OCI-LY7 (cell line): ENCODE measurements around the gene AHCY. TPM values are rescaled to one million over a fixed set of nuclear protein-coding genes. Genes with fewer than 3 reads are reported as not detected.

Experiments used
- BruUV-seq: library from RNA; stranded (reverse); fragments of 400-500 nt; replicated peaks from 2 replicates; lab custom pipeline; 2021; lab: Mats Ljungman, UMichigan
- CTCF ChIA-PET: fragments of 300-600 bp; sonication (Branson Sonifier 250); formaldehyde crosslinking; loops from one replicate; lab custom pipeline; 2022; ENCODE audit warnings: antibody characterized with exemption; ENCODE audit not compliant: unreplicated experiment; lab: Charles Lee
- POLR2A ChIA-PET: fragments of 300-600 bp; sonication (Branson Sonifier 250); formaldehyde crosslinking; loops from one replicate; lab custom pipeline; 2022; ENCODE audit warnings: antibody characterized with exemption; lab: Charles Lee
- DNase-seq: peaks from one replicate; pipeline ENCODE4 v3.0.0-alpha.2; 2015; ENCODE audit warnings: low spot score
- H2AFZ ChIP-seq: fragments of 200-600 bp; sonication (generic), shearing (Covaris generic); 2 replicates; pipeline ENCODE4 v1.6.1; 2014; ENCODE audit warnings: mild to moderate bottlenecking, antibody characterized with exemption, low read length, moderate library complexity
- H3K27ac ChIP-seq: fragments of 200-600 bp; sonication (generic); 2 replicates; pipeline ENCODE4 v1.5.1; 2014; ENCODE audit warnings: mixed run types, low read depth, mild to moderate bottlenecking, moderate library complexity, low read length, inconsistent platforms; ENCODE audit not compliant: poor library complexity, severe bottlenecking
- H3K36me3 ChIP-seq: fragments of 200-600 bp; sonication (generic); 2 replicates; pipeline ENCODE4 v1.6.1; 2014; ENCODE audit warnings: mild to moderate bottlenecking, antibody characterized with exemption, low read length, moderate library complexity, mixed read lengths; ENCODE audit not compliant: insufficient read depth
- H3K4me1 ChIP-seq: fragments of 200-600 bp; sonication (generic); 2 replicates; pipeline ENCODE4 v1.5.1; 2014; ENCODE audit warnings: mild to moderate bottlenecking, low read length; ENCODE audit not compliant: insufficient read depth, poor library complexity, severe bottlenecking
- H3K4me2 ChIP-seq: fragments of 200-600 bp; sonication (generic); 2 replicates; pipeline ENCODE4 v1.6.1; 2014; ENCODE audit warnings: mild to moderate bottlenecking, low read length
- H3K4me3 ChIP-seq: fragments of 200-600 bp; sonication (generic); 2 replicates; pipeline ENCODE4 v1.5.1; 2014; ENCODE audit warnings: mild to moderate bottlenecking, low read depth, low read length; ENCODE audit not compliant: poor library complexity, severe bottlenecking
- H3K79me2 ChIP-seq: fragments of 200-600 bp; sonication (generic); 2 replicates; pipeline ENCODE4 v1.6.1; 2016; ENCODE audit warnings: low read depth, mild to moderate bottlenecking, low read length, moderate library complexity, mixed read lengths; ENCODE audit not compliant: insufficient read depth
- H3K9me2 ChIP-seq: fragments of 200-600 bp; sonication (generic); 2 replicates; pipeline ENCODE4 v1.6.1; 2016; ENCODE audit warnings: mild to moderate bottlenecking, low read length, mixed read lengths; ENCODE audit not compliant: insufficient read depth
- H3K9me3 ChIP-seq: fragments of 200-600 bp; sonication (generic); 2 replicates; pipeline ENCODE4 v1.6.1; 2014; ENCODE audit warnings: mild to moderate bottlenecking, mixed run types, low read length, mixed read lengths
- H4K20me1 ChIP-seq: fragments of 200-600 bp; sonication (generic); 2 replicates; pipeline ENCODE4 v1.6.1; 2014; ENCODE audit warnings: mild to moderate bottlenecking, antibody characterized with exemption, low read length, moderate library complexity, mixed read lengths; ENCODE audit not compliant: insufficient read depth
- EZH2phosphoT487 ChIP-seq: fragments of 200-600 bp; sonication (generic); IDR thresholded peaks from 2 replicates; pipeline ENCODE4 v1.6.1; 2018; ENCODE audit warnings: low read depth, borderline replicate concordance, mild to moderate bottlenecking, mixed run types, antibody characterized with exemption, low read length, moderate library complexity, mixed read lengths
- intact Hi-C: fragments of 100-400 bp; cut with micrococcal nuclease; formaldehyde crosslinking; loops from one replicate; pipeline ENCODE4 v1.10.0; 2022; ENCODE audit not compliant: unreplicated experiment
- total RNA-seq, 2 experiments: library from RNA; depleted of rRNA in 1 of 2; stranded (reverse); fragments of >200 nt in 1 of 2; shearing (Covaris generic) in 1 of 2; gene quantifications; 2 replicates each; pipeline ENCODE4 v1.2.3, GENCODE V29; 2014 to 2022
- TF ChIP-seq, protein P1 (sequence below): fragments of 200-600 bp; sonication (generic); conservative IDR thresholded peaks from 2 replicates; pipeline ENCODE4 v1.5.1; 2014; ENCODE audit warnings: mild to moderate bottlenecking, antibody characterized with exemption, low read length, moderate library complexity, mixed read lengths

Gene AHCY
- total RNA-seq, 2 experiments from 2014 or later = 133 to 218 TPM

DNA sequence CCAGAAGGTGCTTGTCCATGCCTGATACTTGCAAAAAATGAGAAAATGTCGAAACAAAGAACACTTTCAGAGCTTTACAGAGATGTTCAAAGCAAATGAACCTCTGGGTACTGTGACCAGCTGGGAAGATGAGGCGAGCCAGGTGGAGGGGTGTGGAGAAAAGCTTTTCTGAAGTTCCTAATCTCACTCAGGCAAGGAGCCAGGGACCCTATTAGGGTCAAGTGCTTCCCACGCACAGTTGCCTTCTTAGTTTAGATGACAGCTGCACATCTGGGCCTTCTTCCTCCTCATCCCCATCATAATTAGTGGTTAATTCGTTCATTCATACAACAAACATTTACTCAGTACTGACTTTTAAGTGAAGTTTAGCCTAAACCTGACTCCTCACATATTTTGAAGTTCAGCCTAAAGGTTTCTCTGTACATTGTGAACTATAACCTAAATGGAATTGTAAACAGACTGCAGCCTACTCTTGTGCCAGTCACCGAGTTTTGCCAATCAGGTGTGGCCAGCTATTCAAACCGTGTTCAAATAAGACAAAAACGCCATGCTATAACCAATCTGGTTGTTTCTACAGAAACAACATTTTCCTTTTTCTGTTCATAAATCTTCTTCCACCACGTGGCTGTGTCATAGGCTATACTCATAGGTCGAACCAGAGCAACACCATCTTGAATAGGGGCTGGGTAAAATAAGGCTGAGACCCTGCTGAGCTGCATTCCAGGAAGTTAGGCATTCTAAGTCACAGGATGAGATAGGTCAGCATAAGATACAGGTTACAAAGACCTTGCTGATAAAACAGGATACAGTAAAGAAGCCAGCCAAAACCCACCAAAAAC is 19.3 kb upstream of the AHCY start:
- H4K20me1 ChIP-seq = no peaks in the 10 kb centered on the region

DNA sequence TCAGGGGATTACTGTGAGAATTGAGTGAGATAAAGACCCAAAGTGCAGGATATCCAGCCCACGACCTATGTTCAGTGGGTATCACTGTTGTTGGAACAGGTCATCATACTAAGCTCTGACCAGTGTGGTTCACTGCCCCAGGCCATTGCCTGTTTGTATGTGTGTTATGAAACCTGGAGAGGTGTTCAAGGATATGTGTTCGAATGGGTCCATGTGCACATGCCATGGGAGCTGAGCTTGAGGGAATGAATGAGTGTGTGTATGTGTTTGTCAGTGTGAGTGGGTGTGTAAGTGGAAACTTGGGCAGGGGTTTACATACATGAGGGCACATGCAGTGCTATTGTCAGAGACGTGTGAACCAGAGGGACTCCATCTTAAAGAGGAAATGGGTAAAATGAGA is 17.7 kb upstream of the AHCY start:
- H3K27ac ChIP-seq = no peak overlapping the region
- H3K9me2 ChIP-seq = no peaks in the 10 kb centered on the region
- H3K4me1 ChIP-seq = no peaks in the 10 kb centered on the region
- H2AFZ ChIP-seq = no peak overlapping the region
- no peak for DNase-seq
- BruUV-seq = no TSS peak
- ChIA-PET POLR2A (interaction anchor here (0.8 kb wide), 1 partner anchor 8 kb away, joined by 3 read pairs; no protein-coding TSS in a partner anchor), CTCF (no interaction called here)
- H3K9me3 ChIP-seq = no peaks in the 10 kb centered on the region
- no peaks in the 10 kb centered on the region for H4K20me1 ChIP-seq
- H3K79me2 ChIP-seq = no peaks in the 10 kb centered on the region
- H3K36me3 ChIP-seq = no peaks in the 10 kb centered on the region
- intact Hi-C loops = no loop called here
- H3K4me3 ChIP-seq = no peak overlapping the region
- TF ChIP-seq EZH2phosphoT487 = no peak
- TF ChIP-seq, protein P1, sequence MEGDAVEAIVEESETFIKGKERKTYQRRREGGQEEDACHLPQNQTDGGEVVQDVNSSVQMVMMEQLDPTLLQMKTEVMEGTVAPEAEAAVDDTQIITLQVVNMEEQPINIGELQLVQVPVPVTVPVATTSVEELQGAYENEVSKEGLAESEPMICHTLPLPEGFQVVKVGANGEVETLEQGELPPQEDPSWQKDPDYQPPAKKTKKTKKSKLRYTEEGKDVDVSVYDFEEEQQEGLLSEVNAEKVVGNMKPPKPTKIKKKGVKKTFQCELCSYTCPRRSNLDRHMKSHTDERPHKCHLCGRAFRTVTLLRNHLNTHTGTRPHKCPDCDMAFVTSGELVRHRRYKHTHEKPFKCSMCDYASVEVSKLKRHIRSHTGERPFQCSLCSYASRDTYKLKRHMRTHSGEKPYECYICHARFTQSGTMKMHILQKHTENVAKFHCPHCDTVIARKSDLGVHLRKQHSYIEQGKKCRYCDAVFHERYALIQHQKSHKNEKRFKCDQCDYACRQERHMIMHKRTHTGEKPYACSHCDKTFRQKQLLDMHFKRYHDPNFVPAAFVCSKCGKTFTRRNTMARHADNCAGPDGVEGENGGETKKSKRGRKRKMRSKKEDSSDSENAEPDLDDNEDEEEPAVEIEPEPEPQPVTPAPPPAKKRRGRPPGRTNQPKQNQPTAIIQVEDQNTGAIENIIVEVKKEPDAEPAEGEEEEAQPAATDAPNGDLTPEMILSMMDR = no peak
- H3K4me2 ChIP-seq = no peak overlapping the region

More for the DNA sequence above, 19.3 kb upstream of the AHCY start:
- H3K9me2 ChIP-seq = no peaks in the 10 kb centered on the region
- no peaks in the 10 kb centered on the region for H3K79me2 ChIP-seq
- no peak overlapping the region for H2AFZ ChIP-seq
- no peaks in the 10 kb centered on the region for H3K4me1 ChIP-seq
- intact Hi-C loops = no loop called here
- TF ChIP-seq, protein P1 = no peak
- no peak for TF ChIP-seq EZH2phosphoT487
- ChIA-PET CTCF (interaction anchor here (1.0 kb wide), 1 partner anchor 200 kb away, joined by 3 read pairs; no protein-coding TSS in a partner anchor), POLR2A (interaction anchor here (0.6 kb wide), 2 partner anchors 334 to 402 kb away, joined by 3 to 5 read pairs; no protein-coding TSS in a partner anchor)
- no peak overlapping the region for H3K27ac ChIP-seq
- BruUV-seq = no TSS peak
- H3K9me3 ChIP-seq = no peaks in the 10 kb centered on the region
- no peaks in the 10 kb centered on the region for H3K36me3 ChIP-seq
- no peak overlapping the region for H3K4me3 ChIP-seq
- DNase-seq = no peak
- H3K4me2 ChIP-seq = no peak overlapping the region
